Psoas muscle (tissue), 8 donors: ENCODE measurements around the gene GRK5. TPM values are rescaled to one million over a fixed set of nuclear protein-coding genes. Genes with fewer than 3 reads are reported as not detected.

Source experiments
- ATAC-seq, 4 donors: fragments of 200-7000 bp; cut with Tn5 transposase; one replicate each; pipeline ENCODE4 v1.9.1; 2020; ENCODE audit warnings: moderate library complexity in 3 of 4, mild to moderate bottlenecking in 2 of 4
- DNase-seq, 2 donors: peaks; one replicate each; pipeline ENCODE4 v3.0.0-alpha.2; 2020
- H3K27ac ChIP-seq: fragments of 200-600 bp; one replicate; pipeline ENCODE4 v1.8.0; 2022
- H3K27me3 ChIP-seq, 3 donors: fragments of 200-600 bp in 1 of 3; one replicate each; pipeline versions ENCODE4 v1.6.1 to v1.8.0; 2013 to 2022; ENCODE audit warnings: low read length in 2 of 3, mild to moderate bottlenecking in 2 of 3, moderate library complexity in 1 of 3; ENCODE audit not compliant: insufficient read depth in 3 of 3
- H3K36me3 ChIP-seq, 2 donors: fragments of 200-600 bp in 1 of 2; one replicate each; pipeline versions ENCODE4 v1.6.1 to v1.8.0; 2013 to 2022; ENCODE audit warnings: low read depth in 1 of 2, mild to moderate bottlenecking in 1 of 2, moderate library complexity in 1 of 2; ENCODE audit not compliant: insufficient read depth in 1 of 2
- H3K4me1 ChIP-seq: fragments of 200-600 bp; one replicate; pipeline ENCODE4 v1.8.0; 2022
- H3K4me3 ChIP-seq: fragments of 200-600 bp; one replicate; pipeline ENCODE4 v1.8.0; 2022; ENCODE audit warnings: mild to moderate bottlenecking
- H3K9me3 ChIP-seq: fragments of 200-600 bp; one replicate; pipeline ENCODE4 v1.8.0; 2022
- CTCF ChIP-seq: fragments of 200-600 bp; IDR thresholded peaks from one replicate; pipeline ENCODE4 v1.8.0; 2022; ENCODE audit warnings: antibody characterized with exemption
- WGBS, 3 donors: extraction: QIAGEN DNeasy Blood & Tissue Kit; methylation state at CpG; one replicate each; pipeline versions ENCODE4 v1.1.6 to v1.1.7; 2013; 5-methylcytosine and 5-hydroxymethylcytosine counted together
- intact Hi-C, 2 donors: fragments of 100-400 bp; cut with DNase I; formaldehyde crosslinking; loops; one replicate each; pipeline versions ENCODE4 v1.11.0 to v1.14.2; 2022
- polyA plus RNA-seq, 3 donors: library from polyadenylated mRNA; stranded (reverse); fragments of 200-250 nt; gene quantifications; one replicate each; pipeline ENCODE4 v1.2.3, GENCODE V29; 2013
- total RNA-seq, 4 donors: library from RNA; stranded (reverse); fragmentation: NEBNext Ultra II Directional in 2 of 4; extraction: Animal tissue kit (Norgen Biotek cat#: 25700) in 2 of 4; gene quantifications; one replicate each; pipeline versions ENCODE4 v1.2.1 to v1.2.4, GENCODE V29; 2021 to 2023
- donor health status: healthy with polysubstance abuse.
- donor health status: DM: no; HTN: no; CAD: no; lungs with moderate emphysema.
- donor health status: Bipolar disorder and iron deficiency.
- donor health status: healthy.
- donor health status: DM: yes; HTN: yes; CAD: no.
- donor health status: DM: no; HTN: no; CAD: no.
- donor health status: DM: no; HTN: no; CAD: no.
- donor health status: DM: yes; HTN: yes; CAD: no.

The GRK5 gene
- total and polyA plus RNA-seq, 7 donors = 7.0 to 15.5 (median 8.0) TPM

- ATAC-seq (no peak), DNase-seq (no peak)
- TF ChIP-seq CTCF = no peak
- no peak overlapping the region for H3K27ac ChIP-seq
- H3K9me3 ChIP-seq = no peaks in the 10 kb centered on the region
- no peaks in the 10 kb centered on the region for H3K36me3 ChIP-seq
- intact Hi-C loops = loop anchor here in 1 of 2 donors (5.0 kb wide), 1 partner anchor 37 kb away; no protein-coding TSS in a partner anchor
- H3K27me3 ChIP-seq = no peaks in the 10 kb centered on the region
- H3K4me1 ChIP-seq = no peaks in the 10 kb centered on the region
- WGBS, 3 donors = 79 to 80% (median 79%) methylated on average over 2 of the region's 2 CpGs
- H3K4me3 ChIP-seq = no peak overlapping the region
These were observed 3.3 kb downstream of the GRK5 start for GRCh38 chr10:119210633-119211032.

- ATAC-seq = no peak
These were observed 3.8 kb downstream of the GRK5 start for GRCh38 chr10:119211176-119211575.

GRCh38 chr10:119211625-119212441 is 4.5 kb downstream of the GRK5 start:
- H3K27ac ChIP-seq = peak overlapping the region; percentile 31

More at GRCh38 chr10:119211176-119211575, 3.8 kb downstream of the GRK5 start:
- H3K4me3 ChIP-seq = no peak overlapping the region
- TF ChIP-seq CTCF = no peak
- H3K27me3 ChIP-seq = no peaks in the 10 kb centered on the region
- no peaks in the 10 kb centered on the region for H3K9me3 ChIP-seq
- H3K4me1 ChIP-seq = no peaks in the 10 kb centered on the region
- WGBS, 3 donors = 79 to 86% (median 81%) methylated on average over 3 of the region's 3 CpGs
- peak overlapping the region; percentile 31 for H3K27ac ChIP-seq
- intact Hi-C loops = loop anchor here in 1 of 2 donors (5.0 kb wide), 1 partner anchor 36 kb away; no protein-coding TSS in a partner anchor
- no peaks in the 10 kb centered on the region for H3K36me3 ChIP-seq
- no peak for DNase-seq

GRCh38 chr10:119215371-119215770 is 8.0 kb downstream of the GRK5 start:
- Histone ChIP-seq H3K4me1 (no peaks in the 10 kb centered on the region), H3K27ac (no peak overlapping the region), H3K4me3 (no peak overlapping the region), H3K27me3 (no peaks in the 10 kb centered on the region), H3K36me3 (no peaks in the 10 kb centered on the region), H3K9me3 (no peaks in the 10 kb centered on the region)
- TF ChIP-seq CTCF = no peak
- WGBS, 3 donors = 95 to 100% (median 97%) methylated on average over 2 of the region's 2 CpGs
- intact Hi-C loops = no loop called here
- no peak for ATAC-seq
- DNase-seq = no peak

More at GRCh38 chr10:119211625-119212441, 4.5 kb downstream of the GRK5 start:
- H3K4me1 ChIP-seq = no peaks in the 10 kb centered on the region
- no peaks in the 10 kb centered on the region for H3K9me3 ChIP-seq
- DNase-seq = no peak
- TF ChIP-seq CTCF = no peak
- intact Hi-C loops = loop anchor here in 1 of 2 donors (5.0 kb wide), 1 partner anchor 35 kb away; no protein-coding TSS in a partner anchor
- ATAC-seq = no peak
- 47 to 54% (median 52%) methylated on average over 12 of the region's 12 CpGs for WGBS, 3 donors
- no peaks in the 10 kb centered on the region for H3K36me3 ChIP-seq
- H3K4me3 ChIP-seq = peak overlapping the region; percentile 10
- H3K27me3 ChIP-seq = no peaks in the 10 kb centered on the region
